ENCODE results near the gene HIVEP3.

DNA sequence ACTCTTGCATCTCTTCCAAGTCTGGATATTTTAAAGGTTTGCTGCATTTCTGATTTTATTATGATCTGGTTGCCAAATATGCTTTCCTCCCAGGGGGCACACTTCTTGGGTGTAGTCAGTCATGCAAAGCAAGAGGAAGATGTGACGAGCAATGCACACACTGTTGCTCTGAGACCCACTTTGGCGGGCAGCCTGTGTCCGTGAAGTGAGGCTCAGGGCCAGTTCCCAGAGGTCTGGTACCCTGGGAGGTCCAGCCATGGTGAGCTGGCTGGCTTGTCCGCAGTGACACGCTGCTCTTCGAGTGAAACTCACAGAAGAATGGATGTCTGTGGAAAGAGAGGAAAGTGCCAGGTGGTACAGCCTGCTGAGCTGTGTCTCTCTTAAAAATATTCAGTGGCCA lies 381.5 kb downstream of the HIVEP3 start:
- TF ChIP-seq, protein P1, sequence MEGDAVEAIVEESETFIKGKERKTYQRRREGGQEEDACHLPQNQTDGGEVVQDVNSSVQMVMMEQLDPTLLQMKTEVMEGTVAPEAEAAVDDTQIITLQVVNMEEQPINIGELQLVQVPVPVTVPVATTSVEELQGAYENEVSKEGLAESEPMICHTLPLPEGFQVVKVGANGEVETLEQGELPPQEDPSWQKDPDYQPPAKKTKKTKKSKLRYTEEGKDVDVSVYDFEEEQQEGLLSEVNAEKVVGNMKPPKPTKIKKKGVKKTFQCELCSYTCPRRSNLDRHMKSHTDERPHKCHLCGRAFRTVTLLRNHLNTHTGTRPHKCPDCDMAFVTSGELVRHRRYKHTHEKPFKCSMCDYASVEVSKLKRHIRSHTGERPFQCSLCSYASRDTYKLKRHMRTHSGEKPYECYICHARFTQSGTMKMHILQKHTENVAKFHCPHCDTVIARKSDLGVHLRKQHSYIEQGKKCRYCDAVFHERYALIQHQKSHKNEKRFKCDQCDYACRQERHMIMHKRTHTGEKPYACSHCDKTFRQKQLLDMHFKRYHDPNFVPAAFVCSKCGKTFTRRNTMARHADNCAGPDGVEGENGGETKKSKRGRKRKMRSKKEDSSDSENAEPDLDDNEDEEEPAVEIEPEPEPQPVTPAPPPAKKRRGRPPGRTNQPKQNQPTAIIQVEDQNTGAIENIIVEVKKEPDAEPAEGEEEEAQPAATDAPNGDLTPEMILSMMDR (IDR thresholded peaks at IDR 0.05): no peak
- TF ChIP-seq FOXM1 (IDR thresholded peaks at IDR 0.05; ENCODE audit: low read depth) (no peak), MXI1 (IDR thresholded peaks at IDR 0.05; ENCODE audit: low read depth, low read length) (no peak), EZH2phosphoT487 (IDR thresholded peaks at IDR 0.05; ENCODE audit: borderline replicate concordance, low read depth) (no peak), EP300 (IDR thresholded peaks at IDR 0.05; ENCODE audit: borderline replicate concordance in 1 of 2, low read depth in 1 of 2, low read length in 1 of 2) (no peak), YY1 (IDR thresholded peaks at IDR 0.05; ENCODE audit: low read depth) (no peak), POLR2AphosphoS5 (IDR thresholded peaks at IDR 0.05; ENCODE audit: low read depth, low read length) (no peak), RAD21 (IDR thresholded peaks at IDR 0.05; ENCODE audit: low read length) (no peak), CHD2 (IDR thresholded peaks at IDR 0.05; ENCODE audit: low read length, partially characterized antibody) (no peak), SIN3A (IDR thresholded peaks at IDR 0.05; ENCODE audit: borderline replicate concordance, low read depth, low read length) (no peak), ELF1 (IDR thresholded peaks at IDR 0.05) (no peak), RFX5 (IDR thresholded peaks at IDR 0.05; ENCODE audit: low read length) (no peak)
- TF ChIP-seq, protein P2, sequence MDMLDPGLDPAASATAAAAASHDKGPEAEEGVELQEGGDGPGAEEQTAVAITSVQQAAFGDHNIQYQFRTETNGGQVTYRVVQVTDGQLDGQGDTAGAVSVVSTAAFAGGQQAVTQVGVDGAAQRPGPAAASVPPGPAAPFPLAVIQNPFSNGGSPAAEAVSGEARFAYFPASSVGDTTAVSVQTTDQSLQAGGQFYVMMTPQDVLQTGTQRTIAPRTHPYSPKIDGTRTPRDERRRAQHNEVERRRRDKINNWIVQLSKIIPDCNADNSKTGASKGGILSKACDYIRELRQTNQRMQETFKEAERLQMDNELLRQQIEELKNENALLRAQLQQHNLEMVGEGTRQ (IDR thresholded peaks at IDR 0.05; ENCODE audit: borderline replicate concordance, low read depth, low read length): no peak
- TF ChIP-seq, protein P3, sequence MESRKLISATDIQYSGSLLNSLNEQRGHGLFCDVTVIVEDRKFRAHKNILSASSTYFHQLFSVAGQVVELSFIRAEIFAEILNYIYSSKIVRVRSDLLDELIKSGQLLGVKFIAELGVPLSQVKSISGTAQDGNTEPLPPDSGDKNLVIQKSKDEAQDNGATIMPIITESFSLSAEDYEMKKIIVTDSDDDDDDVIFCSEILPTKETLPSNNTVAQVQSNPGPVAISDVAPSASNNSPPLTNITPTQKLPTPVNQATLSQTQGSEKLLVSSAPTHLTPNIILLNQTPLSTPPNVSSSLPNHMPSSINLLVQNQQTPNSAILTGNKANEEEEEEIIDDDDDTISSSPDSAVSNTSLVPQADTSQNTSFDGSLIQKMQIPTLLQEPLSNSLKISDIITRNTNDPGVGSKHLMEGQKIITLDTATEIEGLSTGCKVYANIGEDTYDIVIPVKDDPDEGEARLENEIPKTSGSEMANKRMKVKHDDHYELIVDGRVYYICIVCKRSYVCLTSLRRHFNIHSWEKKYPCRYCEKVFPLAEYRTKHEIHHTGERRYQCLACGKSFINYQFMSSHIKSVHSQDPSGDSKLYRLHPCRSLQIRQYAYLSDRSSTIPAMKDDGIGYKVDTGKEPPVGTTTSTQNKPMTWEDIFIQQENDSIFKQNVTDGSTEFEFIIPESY (IDR thresholded peaks at IDR 0.05; ENCODE audit: borderline replicate concordance, low read depth): no peak
